Mesangial cell (primary cell): Measurements from ENCODE around the gene HNMT. TPM values are rescaled to one million over a fixed set of nuclear protein-coding genes. Genes with fewer than 3 reads are reported as not detected.

Experiments
- total RNA-seq: library from RNA; depleted of rRNA; stranded (reverse); fragments of >200 nt; gene quantifications from 2 replicates; pipeline ENCODE4 v1.2.3, GENCODE V29; 2015

HNMT gene
- total RNA-seq, result 0.33 and 1.6 TPM in 2 replicates

GRCh38 chr2:137964066-137964858, at the start of gene HNMT:
Gene HNMT, plus strand, starts transcription at chr2:137964473. Its CDS starts 19 bp downstream, at chr2:137964492.

